T-helper 2 cell (primary cell): ENCODE measurements around the gene IP6K2.
A peak's percentile ranks its signal among the peaks of the same experiment; 100 is the strongest.

Source experiments
- DNase-seq, 5 experiments: peaks; one replicate each; pipeline versions ENCODE4 v3.0.0 to v3.0.0-alpha.2; 2012 to 2022

The IP6K2 gene

DNA sequence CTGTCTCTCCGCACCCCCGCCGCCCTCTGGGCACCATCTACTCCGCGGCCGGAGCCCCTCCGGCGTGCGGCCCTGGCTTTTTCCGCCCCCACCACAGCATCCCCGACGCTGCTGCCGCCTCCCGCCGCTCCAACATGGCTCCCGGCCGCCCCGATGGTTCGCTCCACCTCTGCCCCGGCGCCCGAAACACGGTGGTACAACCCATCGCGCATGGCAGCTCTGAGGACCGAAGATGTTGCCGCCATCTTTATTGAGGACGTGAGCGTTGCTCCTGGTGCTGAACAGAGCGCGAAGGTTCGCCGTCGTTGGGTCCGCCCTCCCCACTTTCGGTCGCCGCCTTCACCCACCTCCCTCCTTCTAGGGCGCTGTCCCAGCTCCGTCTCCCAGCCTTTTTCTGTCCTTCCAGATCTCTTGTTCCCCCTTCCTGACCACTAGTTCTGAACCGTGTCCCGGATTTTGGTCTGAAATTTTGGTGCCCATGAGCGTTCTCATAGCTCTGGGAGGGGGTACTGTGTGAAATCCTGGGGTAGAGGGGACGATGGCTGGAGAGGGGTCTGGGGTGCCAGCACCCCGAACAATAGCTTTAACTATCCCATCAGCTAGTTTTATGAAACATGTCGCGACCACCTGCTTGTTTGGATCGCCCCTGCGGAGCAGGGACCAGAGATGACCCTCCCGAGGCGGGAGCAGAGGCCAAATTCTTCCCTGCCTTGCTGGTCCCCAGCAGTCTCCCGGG is 54.1 kb downstream of the IP6K2 start, which contains the start of gene CELSR3:
CELSR3 (minus strand) TSS at position 134 of the 736 bp plus-strand sequence. CDS start 252 bp downstream, outside the sequence.
- peak; percentile 40 to 94 (median 51) for DNase-seq

DNA sequence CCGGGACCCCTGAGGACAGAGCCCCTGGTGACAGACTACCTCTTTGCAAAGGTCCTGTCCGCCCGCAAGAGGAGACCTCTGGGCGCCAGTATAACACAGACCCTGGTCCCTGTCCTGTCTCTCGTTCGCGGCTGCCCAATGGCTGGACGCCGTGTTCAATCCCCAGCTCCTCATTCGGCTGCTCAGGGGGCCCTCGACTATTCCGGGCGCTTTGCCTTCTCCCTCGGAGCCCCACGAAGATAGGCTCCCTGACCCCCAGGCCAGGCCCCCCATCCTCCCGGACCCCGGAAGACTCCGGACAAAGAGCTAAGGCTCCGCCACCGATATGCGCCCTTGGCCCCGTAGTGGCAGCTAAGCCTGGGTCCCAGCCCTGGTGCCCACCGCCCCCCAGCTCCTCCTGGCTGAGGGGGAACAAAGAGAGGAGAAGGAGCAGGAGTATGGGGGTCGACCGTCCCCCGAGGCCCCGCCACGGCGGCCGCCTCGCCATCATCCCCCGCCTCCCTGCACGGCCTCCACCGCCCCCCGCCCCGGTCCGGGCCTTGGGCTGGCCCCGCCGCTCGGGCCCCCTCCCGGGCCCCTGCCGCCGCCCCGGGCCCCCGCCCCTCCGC is 54.8 kb downstream of the IP6K2 start:
- no peak for DNase-seq

DNA sequence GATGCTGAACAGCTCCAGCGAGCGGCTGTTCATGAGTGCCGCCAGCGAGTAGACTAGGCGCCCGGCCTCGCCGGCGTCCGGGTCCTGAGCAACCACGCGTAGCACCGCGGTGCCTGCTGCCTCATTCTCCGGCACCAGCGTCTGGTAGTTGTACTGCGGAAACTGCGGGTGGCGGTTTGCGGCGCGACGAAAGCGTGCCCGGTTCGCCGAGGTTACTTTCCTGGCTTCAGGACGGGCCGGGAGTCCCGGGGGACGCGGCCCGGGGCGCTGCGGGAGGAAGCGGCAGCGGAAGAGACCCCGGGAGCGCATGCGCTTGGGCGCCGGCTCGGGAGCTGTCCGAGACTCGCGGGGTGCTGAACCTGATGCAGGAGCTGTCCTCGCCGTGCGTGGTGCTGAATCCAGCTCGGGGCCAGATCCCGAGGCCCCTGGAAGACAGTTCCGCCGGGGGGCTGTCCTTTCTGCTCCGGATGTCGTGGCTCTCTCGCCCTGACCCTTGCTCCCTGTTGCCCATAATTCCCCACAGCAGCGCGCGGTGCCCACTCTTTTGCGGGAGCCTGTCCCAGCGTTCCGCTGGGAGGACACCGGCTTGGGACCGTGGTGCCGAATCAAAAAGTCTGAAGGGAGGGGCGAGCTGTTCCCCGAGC is 55.4 kb downstream of the IP6K2 start:
- DNase-seq: peak; percentile 53 to 67 (median 60)

DNA sequence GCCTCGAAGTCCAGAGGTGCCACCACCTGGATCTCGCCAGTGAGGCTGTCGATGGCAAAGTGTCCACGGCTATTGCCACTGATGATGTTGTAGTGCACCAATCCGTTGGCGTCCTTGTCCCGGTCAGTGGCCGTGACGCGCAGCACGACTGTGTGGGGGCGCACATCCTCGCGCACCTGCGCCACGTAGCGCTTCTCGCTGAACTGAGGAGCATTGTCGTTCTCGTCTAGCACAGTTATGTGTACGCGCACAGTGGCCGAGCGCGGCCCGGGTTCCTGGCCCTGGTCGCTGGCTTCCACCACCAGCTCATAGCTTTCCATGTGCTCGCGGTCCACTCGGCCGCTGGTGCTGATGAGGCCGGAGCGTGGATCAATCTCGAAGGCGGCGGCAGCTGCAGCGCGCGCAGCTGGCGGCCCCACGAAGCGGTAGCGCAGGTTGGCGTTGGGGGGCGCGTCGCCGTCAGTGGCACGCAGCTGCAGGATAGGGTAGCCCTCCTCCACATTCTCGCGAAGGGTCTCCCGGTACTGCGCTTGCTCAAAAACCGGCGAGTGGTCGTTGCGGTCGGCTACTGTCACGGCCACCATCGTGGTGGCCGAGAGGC is 56.1 kb downstream of the IP6K2 start:
- no peak for DNase-seq

DNA sequence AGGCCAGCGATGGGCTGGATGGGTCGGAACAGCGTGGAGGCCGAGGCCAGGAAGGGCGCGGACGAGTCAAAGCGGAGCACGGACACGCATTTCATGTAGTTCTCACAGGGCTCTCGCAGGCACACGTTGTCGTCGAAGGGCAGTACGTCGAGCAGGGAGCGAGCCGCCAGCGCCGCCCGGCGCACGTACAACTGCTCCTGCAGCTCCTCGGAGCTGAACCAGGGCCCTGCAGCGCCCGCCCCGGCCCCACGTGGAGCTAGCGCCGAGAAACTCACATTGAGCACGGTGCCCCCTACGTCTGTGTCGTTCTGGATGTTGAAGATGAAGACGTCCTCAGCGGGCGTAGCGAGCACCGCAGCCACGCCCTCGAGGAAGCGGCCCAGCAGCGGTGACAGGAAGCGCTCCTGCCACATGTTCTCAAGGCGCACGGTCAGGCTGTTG is 60.2 kb downstream of the IP6K2 start:
- peak in 2 of 5 experiments; percentile 22 to 74 for DNase-seq

GRCh38 chr3:48656061-48656840 is 60.8 kb downstream of the IP6K2 start:
- peak; percentile 61 to 94 (median 79) for DNase-seq

DNA sequence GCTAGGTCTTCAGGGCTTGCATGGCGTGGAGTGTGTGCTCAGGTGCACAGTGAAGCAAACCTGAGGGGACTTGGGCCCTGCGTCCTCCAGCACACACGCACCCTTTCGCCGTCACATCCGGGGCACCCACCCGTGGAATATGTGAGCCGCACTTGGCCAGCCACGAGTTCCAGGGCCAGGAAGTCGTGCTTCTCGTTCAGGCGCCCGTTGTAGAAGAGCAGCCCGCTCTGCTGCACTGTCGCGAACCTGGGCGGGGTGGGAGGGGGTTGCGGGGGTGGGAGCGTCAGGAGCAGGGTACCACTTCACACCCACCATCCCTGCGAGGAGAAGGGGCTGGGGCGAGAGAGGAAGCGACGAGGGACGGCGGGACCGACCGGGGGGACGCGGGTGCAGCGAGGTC is 61.4 kb downstream of the IP6K2 start:
- DNase-seq: peak in 4 of 5 experiments; percentile 32 to 83 (median 40)

- no peak for DNase-seq
These were observed 62.0 kb downstream of the IP6K2 start for GRCh38 chr3:48655063-48655462.

GRCh38 chr3:48652923-48653715 is 63.9 kb downstream of the IP6K2 start:
- no peak for DNase-seq

DNA sequence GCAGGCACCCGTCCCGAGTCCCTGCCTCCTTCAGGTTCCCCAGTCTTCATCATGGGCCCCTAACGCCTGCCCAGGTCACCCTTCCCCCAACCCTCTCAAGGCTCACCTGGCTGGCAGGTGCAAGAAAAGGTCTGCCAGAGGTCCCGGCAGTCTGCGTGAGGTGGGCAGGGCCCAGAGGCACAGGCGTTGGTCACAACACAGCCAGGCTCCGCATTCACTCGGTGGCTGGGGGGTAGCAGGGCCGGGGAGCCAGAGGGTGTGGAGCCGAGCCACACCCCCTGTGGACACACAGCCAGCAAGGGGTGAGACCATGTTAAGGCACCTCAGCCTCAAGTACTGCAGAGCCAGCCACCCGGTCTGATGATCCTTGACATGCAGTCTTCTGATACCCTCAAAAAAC is 65.2 kb downstream of the IP6K2 start:
- no peak for DNase-seq

DNA sequence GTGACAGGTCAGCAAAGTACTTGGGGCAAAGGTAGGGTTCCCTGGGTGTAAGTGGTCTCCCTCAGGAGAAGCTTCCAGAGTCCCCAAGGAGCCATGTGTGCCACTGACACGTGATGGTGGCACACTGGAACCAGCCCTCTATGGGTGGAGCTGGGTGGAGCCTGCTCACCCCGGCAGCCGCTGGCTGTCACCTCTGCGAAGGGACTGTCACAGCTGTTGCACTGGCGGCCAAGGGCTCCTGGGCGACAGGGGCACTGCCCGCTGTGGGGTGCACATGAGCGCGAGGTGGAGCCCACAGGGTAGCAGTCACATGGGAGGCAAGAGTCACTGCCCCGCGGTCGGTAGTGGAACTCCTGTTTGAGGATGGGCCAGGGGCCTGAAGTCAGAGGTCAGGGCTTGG is 66.3 kb downstream of the IP6K2 start:
- DNase-seq: no peak

DNA sequence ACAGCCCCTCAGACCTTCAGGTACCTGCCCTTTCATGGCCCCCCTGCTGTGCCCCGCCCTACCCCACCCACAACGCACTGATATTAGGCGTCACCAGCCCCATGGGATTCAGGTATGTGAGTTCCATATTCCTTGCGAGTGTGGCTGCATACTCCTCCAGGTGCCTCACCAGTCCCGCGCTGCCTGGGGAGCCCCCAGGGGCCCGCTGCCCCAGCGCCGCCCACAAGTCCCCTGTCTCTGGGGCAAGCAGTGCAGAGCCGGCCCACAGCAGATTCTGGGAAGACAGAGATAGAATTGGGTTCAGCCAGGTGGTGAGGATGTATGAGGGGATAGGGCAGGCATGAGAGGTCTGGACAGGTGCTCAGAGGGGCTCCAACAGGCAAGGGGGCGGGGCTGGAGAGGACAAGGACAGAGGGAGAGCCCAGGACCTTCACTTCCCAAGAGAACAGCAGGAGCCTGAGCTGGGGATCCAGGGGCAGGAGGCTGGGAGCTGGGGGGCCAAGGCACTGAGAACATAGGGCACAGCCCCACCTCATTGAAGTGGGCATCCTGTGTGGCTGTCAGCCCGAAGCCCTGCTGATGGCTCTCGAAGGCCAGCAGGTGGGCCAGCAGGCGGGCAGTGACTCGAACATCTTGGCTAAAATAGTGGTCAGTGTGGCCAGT is 68.7 kb downstream of the IP6K2 start:
- DNase-seq: no peak

DNA sequence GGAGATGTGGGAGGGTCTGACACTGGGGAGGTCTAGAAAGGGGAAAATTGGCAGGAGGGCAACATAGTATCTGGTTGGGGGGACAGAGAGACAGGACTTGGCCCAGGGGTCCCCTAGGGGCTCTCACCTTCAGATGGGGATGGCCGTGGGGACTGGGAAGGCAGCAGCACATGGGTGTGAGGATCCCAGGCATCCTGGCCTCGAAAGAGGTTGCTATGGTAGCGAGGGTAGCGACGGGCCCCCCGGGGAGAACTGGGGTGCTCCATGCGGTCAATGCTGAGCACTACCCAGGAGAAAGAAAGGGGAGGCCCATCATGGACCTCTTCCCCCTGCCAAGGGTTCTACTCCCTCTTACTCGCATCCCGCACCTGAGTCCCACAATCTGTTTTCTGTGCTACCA is 69.3 kb downstream of the IP6K2 start:
- DNase-seq: no peak

- no peak for DNase-seq
These were observed 71.9 kb downstream of the IP6K2 start for GRCh38 chr3:48644898-48645760.

DNA sequence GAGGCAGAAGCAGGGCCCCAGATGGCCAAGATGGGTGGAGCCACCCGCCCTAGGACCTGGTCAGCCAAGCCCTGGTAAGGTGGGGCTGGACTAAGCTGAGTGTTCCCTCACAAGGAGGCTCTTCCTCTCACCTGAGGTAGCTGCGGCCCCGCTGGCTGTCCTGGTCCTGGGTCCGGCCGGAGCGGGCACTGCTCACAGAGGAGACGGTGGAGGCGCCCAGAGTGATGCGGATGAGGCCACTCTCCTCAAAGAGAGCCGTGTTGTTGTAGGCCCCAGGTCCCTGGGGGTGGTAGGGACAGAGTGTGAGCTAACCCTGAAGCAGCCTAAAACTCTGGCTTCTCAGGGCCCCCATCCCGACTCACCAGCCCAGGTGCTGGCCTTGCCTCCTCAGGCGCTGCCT is 74.4 kb downstream of the IP6K2 start:
- DNase-seq: no peak

DNA sequence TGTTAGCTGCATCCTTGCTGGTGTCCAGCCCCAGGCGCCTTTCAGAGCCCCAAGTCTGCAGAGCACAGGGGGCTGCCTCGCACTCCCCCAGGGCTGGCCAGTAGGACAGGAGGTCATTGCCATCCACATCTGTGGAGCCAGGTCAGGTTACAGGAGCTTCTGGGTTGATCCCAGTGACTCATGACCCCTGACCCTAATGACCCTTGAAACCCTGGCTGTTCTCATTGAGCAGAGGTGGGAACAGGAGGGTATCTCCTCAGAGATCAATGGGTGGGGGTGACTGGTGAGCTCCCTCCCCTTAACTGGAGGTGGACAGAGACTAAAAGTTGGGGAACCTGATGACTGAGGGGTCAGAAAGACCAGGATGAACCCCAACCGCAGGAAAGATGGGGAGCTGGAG is 75.6 kb downstream of the IP6K2 start:
- DNase-seq: no peak

DNA sequence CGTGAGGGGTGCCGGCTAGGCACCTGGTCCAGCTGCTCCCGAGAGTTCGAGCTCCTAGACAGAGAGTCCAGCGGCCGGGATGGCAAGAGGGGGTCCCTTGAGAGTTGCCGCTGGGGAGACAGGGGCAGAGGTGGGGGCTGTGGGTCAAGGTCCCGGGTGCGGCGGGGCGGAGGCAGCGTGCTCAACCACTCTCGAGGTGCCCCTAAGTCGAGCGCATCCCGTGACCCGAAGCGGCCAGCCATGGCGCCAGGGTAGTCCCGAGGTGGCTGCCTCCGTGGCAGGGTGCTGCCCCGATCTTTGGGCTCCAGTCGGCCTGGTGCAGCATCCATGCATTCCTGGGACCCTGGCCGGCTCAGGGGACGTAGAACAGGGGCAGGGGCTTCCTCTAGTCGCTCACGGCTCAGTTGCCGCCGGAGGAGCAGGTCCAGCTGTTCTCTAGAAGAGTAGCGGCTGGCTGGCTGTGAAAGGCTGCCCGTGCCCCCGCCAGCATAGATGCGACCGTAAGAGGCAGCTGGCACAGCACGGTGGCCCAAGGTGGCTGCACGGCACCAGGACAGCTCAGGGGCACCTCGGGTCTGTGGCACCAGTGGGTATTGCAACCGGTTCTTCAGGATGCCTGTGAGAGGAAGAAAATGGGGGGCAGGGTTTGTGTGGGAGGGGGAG is 76.9 kb downstream of the IP6K2 start:
- DNase-seq: no peak
